HL-60/S4 treated with phorbol 12-myristate 13-acetate at 8.2 ng/mL for 4 days and 3 days (cell line): ENCODE results near the gene YIF1A.
"Not testable (repeated sequence)": the region's sequence is repeated elsewhere in the genome, so short reads cannot be mapped to it uniquely, and the experiment has no call there.

ENCODE experiments used
- in situ Hi-C: fragments of 300-500 bp; cut with MboI; formaldehyde crosslinking; loops from 2 replicates; pipeline ENCODE4 v1.15.0; 2022; ENCODE audit warnings: low sequenced_read_pairs

YIF1A gene

DNA sequence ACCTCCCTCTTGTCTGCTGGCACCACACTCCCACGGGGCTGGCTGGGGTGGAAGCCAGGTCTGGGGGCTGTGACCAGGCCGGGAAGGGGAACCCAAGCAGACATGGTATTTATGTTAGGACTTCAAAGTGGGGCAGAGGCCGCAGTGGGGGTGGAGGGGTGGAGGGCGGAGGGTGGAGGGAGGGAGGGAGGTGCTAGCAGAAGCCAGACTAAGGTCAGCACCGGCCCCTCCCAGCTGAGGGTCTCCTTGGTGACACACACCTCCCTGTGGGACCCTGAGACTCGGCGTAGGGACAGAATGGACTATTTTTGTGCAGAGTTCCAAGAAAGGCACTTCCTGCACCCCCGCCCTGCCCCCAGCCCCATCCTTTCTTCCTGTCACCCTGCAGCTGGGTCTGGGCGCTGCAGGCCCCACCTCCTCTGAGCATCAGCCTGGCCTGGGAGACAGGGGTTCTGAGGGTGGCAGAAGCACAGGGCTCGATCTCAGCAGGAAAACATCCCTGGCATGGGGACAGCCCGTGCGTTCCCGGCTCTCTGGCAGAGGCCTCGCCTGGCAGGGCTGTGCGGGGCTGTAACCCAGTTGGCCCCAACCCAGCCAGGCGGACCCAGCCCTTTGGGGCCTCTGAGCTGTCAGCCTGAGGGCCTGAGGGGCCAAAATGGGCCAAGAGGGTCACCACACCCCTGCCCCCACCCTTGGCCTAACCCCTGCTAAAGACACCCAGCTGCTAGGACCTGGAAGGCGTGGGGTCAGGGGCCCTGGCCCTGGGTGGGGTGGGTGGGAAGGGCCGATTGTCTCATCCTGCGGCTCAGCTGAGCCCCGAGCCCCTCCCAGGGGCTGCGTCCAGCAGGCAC lies 37.5 kb upstream of the YIF1A start:
- in situ Hi-C loops: no loop called here

DNA sequence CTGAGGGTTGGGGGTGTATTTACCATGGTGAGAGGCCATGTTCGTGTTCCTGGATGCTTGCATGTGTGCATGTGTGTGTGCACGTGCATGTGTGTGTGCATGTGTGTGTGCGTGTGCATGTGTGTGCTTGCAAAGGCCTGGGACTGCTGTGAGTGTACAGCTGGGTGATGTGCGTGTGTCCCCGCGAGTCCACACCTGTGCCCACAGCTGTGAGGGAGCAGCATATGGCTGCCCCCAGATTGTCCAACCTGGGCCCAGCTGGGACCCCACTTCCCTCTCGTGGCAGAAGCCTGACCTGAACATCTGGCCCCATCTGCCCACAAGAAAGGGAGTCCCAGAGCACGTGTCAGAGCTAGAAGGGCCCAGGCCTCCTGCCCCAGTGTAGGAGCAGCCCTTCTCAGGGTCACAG lies 36.3 kb upstream of the YIF1A start:
- in situ Hi-C loops: no loop called here

DNA sequence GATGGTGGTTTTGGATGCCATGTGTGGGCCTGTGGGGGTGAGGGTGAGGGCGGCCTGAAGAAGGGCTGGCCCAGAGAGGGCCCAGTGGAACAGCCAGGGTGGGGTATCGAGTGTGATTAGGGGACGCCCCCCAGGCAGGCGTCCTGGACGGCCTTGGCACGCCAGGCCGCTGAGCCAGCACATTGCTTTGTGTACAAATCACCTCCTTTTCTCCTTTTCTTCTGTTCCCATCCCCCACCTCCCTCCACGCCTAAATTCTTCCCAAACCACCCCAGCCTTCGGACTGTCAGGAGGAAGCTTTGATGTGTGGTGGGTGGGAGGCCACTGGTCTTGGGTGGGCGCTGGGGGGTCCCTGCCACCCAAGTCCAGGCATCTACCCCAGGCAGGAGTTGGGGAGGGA lies 35.7 kb upstream of the YIF1A start:
- in situ Hi-C loops: no loop called here

DNA sequence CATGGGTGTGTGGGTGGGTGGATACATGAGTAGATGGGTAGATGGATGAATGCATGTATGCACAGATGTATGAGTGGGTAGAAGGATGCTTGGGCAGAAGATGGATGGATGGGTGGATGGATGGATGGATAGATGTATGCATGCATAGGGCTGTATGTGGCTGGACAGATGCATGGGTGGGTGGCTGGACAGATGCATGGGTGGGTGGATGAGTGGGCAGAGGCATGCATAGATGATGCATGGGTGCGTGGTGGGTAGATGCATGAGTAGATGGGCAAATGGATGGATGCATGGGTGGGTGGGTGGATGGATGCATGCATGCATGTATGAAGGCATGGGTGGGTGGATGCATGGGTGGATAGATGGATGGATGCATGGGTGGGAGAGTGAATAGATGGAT lies 34.7 kb upstream of the YIF1A start:
- in situ Hi-C loops: no loop called here

DNA sequence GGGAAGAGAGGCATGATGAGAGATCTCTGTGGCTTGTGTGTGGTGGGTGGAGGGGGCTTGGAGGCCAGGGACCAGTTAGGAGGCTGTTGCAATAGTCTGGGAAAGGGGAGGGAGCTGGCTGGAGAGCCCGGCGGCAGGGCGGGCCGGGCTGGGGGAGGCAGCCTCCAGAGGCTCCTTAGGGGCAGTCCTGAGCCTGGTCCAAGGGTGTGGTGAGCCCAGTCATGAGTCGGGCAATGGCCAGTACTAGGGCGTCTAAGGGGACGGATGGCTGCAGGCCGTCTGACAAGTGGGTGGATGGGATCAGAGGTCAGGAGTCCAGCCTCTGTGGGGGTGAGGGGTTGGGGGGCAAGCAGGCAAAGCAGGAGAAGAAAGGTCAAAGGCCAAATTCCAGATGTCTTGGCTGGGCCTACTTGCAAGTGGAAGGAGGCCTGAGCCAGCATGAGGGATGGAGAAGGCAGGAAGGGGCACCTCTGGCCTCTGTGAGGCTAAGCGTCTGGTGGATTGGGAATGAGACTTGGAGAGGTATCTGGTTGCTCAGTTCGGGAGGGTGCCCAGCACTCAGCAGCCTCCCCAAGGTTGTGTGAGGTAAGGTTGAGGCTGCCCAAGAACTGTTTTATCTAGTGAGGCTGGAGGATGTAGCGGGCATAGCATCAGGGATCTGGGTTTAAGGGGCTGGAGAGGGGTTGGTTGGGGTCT lies 33.9 kb upstream of the YIF1A start:
- in situ Hi-C loops: no loop called here

DNA sequence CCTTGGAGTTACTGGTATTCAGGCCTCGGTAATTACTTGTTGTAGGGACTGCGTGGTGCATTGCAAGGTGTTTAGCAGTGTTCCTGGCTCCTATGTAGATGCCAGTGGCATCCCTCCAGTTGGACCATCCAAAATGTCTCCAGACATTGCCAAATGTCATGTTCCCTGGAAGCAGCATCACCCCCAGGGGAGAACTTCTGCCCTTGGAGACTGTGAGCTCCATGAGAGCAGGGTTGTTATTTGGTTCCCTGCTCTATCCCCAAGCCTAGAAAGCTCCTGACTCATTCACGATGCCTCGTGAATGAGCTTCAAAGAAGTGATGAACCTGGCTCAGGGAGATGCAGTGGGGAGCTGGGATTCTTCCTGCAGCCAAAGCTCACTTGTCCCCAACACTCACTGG lies 32.7 kb upstream of the YIF1A start:
- in situ Hi-C loops: no loop called here

DNA sequence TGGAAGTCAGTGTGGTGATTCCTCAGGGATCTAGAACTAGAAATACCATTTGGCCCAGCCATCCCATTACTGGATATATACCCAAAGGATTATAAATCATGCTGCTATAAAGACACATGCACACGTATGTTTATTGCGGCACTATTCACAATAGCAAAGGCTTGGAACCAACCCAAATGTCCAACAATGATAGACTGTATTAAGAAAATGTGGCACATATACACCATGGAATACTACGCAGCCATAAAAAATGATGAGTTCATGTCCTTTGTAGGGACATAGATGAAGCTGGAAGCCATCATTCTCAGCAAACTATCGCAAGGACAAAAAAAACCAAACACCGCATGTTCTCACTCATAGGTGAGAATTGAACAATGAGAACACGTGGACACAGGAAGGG lies 31.8 kb upstream of the YIF1A start:
- in situ Hi-C loops: not testable (repeated sequence)

DNA sequence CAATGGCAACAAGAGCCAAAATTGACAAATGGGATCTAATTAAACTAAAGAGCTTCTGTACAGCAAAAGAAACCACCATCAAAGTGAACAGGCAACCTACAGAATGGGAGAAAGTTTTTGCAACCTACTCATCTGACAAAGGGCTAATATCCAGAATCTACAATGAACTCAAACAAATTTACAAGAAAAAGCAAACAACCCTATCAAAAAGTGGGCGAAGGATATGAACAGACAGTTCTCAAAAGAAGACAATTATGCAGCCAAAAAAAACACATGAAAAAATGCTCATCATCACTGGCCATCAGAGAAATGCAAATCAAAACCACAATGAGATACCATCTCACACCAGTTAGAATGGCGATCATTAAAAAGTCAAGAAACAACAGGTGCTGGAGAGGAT lies 31.3 kb upstream of the YIF1A start:
- in situ Hi-C loops: not testable (repeated sequence)

DNA sequence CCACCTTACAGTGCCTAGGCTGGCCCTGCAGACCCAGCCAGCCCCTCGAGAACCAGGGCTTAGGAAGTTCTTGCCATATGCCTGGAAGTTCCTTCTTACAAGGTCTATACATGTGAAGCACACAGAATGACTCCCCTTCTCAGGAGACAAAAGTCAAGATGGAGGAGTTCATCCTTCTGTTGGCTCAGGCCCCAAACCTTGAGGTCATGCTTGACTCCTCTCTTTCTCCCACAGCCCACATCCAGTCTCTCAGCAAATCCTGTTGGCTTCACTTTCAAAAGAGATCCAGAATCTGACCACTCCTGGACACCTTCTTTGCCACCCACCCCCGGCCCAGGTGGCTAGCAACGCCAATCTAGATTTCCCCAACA lies 29.6 kb upstream of the YIF1A start:
- in situ Hi-C loops: no loop called here

DNA sequence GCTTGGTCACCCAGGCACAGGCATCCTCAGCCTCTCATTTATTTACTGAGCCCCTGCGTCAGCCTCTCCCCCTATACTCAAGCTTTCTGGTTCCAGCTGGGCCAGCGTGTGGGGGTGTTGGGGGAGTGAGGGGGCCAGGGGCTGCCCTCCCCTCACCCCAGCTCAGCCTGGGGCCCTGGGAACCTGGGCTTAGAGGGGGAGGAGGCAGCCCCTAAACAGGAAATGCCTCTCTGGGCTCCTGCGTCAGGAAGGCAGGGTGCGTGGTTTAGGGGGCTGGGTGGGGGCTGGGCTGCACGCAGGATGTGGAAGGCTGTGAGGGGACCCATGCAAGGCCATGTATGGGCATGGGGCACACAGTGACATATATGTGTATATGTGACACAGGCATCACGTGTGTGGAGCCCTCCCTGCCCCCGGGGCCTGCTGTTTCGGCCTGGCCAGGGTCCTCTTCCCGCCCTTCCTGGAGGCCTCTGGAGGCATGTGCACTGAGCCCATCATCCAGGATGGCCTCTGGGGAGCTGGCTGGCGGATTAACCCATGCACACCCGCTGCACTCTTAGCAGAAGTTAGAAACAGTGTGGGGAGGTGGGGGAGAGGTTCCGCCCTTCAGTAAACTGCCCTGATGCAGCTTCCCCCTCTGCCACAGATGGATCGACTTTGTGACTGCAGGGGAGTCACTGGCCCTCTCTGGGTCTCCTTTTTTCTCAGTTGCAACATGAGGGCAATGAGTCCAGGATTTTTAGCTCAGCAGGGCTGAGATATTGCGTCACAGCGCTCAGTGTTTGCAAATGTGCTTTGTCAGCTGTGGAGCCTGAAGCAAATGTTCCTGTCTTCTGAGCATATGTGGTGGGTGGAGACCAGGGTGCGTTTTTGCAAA lies 29.0 kb upstream of the YIF1A start:
- in situ Hi-C loops: no loop called here

DNA sequence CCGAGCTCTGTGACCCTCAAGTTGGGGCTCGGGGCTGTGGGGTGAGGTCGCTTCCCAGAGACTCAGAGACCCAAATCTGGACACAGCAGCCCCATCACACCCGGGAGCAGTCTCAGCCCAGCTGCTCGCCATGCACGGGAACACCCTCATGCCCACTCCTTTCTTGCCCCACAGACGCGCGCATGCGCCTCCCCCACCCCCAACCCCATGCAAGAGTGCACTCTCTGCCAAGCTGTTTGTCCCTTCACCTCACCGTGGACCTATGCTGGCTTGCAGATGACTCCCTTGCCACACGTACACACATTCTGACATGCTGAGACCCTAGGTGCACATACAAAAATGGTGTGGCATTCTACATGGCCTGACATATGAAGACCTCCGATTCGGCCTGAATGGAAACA lies 28.4 kb upstream of the YIF1A start:
- in situ Hi-C loops: no loop called here

DNA sequence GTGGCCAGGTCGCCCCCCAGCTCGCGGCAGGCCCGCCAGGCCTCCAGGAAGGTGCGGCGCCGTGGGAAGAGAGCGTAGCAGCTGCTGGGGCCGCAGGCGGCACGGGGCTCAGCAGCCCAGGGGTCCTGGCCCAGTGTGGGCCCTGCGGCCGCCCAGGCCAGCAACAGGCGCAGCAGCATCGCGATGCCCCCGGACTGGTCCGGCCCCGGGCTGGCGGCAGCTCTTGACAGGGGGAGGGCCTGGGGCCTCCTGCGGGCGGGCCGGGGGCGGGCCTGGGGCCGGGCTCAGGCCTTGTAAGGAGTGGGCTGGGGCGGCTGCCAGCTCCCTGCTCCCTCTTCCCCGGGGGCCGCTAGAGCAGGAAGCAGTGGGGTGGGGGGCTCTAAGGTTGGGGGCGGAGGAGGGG lies 27.9 kb upstream of the YIF1A start, which contains the start of gene CD248:
CD248 (minus strand) TSS at position 196 of the 403 bp plus-strand sequence; CDS start at position 179, 17 bp downstream.
- in situ Hi-C loops: no loop called here

DNA sequence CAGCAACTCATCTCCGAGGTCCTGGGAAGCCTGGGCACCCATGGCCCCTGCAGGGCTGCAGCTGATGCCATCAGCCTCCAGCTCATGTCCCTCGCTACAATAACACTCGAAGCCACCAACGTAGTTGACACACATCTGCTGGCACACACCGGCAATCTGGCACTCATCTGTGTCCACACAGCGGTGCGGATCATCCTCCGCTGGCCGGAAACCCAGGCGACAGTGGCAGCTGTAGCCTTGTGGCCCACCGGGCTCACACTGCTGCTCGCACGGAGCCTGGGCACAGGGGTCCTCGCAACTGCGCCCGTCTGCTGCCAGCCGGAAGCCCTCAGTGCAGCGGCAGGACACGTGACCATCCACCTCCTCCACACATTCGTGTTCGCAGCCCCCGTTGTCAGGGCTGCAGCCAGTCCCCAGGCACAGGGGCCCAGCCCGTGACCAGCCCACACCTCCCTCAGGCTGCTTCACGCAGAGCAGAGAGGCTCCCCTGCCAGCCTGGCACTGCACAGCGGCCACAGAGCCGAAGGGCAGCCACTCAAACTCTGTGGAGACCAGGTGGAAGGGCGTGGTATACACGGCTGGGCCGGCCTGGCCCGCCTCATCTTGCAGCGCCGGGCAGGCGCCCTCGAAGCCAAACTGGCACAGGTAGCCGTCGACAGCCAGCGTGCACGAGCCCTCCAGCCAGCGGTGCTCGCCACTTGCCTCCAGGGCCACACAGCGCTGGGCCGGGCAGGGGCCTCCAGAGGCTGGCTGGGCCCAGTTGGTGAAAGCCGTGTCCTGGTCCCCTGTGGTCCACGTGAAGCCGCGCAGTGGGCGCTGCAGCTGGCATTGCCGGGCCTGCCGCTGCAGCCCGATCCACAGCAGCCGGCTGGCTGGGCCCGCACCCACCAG lies 27.2 kb upstream of the YIF1A start:
- in situ Hi-C loops: no loop called here

DNA sequence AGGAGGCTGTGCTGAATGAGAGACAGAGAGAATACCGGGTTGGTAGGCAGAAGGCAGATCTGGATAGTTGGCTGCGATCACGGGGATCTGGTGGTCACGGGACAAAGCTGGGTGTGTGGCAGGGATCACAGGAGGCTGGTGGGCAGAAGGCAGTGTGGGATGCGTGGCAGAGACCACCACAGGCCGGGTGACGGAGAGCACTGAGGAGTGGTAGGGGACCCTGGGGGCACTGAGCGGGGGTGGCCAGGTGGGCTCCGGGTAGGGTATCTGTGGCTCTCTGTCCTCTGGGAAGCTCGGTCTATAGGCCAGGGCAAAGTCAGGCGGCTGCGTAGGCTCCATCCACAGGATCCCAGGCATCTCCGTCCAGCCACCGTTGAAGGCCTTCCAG lies 26.5 kb upstream of the YIF1A start:
- in situ Hi-C loops: no loop called here

DNA sequence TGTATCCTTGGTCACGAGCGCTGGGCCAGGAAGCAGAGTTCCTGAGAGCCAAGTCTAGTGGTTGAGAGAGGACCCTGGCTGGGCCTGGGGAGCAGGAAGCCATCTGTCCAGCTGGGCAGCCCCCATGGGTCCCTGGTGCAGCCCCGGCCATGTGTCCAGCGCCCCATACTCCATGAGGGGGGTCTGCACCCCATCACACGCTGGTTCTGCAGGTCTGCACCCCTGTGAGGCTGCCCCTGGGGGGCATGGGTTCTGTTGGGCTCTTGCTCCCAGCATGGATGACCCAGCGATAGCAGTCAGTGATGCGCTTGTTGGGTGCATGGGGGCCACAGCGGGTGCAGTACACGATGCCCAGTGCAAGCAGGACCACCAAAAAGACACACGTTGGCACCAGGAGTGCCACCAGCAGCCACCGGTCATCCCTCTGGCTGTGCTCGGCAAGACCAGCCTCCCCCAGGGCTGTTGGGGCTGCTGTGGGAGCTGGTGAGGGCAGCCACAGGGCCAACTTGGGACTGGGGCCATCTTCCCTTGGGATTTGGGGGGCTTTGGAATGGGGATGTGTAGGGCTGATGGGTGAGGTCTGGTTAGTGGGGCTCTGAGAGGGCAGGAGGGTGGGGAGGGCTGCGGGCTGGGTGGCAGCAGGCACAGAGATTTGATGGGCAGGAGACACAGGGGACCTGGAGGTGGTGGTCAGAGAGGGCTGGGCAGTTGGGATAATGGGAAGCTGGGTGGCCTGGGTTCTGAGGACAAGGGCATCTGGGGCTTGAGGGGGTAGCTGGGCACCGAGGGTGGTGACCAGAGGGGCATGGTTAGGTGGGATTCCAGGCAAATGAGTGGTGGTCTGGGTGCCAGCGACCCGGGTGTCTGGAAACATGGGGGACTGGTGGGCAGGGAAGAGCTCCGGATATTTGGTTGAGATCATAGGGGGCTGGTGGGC lies 25.9 kb upstream of the YIF1A start:
- in situ Hi-C loops: no loop called here

DNA sequence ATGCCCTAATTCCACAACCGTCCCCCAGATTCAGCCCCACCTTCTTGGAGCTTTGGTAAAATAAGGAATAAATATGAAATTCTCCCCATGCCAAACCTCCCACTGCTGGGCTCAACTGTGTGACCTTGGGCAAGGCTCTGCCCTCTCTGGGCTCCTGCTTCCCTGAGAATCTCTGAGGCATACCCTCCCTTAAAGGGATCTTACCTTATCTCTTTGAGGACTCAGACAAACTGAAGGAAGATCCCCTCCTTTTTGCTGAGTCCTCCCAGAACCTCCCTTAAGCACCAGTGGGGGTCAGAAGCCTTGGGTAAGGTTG lies 25.2 kb upstream of the YIF1A start:
- in situ Hi-C loops: no loop called here

DNA sequence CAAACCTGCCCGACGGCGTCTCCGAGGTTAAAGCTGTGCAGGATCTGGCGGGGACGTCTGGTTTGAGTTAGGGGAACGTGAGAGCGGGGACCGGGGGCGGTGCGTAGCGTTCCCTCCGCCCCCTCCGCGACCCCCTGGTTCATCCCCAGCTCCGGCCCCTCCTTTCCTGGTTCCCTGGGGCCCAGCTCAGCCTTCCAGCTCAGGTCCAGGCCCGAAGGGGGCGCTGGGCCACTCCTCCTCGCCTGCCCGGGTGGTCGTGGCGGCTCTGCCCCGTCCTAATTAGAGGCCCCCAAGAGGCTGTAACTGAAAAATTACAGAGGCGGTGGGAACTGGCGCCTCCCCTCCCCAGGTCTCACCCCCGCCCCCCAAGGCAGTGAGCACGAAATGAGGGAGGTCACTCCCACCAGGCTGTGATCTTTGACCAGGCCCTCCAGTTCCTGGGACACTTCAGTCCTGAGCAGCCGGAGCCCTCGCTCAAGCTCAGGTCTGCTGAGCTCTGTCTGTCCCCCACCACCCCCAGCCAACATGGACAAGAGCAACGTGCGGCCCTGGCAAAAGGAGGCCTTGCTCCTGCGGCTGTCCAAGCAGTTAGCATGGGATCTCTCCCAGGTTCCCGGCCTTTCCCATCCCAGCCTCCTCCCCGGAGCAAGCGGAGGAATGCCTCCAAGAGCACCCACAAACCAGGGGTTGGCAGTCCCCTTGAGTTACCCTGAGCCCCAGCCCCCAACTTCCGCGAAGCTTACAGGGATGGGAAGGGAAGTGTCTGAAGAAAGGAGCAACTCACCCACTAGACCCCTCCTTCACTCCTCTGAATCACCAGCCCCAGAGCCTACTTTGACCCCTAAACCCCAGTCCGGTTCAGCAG lies 24.6 kb upstream of the YIF1A start:
- in situ Hi-C loops: no loop called here

DNA sequence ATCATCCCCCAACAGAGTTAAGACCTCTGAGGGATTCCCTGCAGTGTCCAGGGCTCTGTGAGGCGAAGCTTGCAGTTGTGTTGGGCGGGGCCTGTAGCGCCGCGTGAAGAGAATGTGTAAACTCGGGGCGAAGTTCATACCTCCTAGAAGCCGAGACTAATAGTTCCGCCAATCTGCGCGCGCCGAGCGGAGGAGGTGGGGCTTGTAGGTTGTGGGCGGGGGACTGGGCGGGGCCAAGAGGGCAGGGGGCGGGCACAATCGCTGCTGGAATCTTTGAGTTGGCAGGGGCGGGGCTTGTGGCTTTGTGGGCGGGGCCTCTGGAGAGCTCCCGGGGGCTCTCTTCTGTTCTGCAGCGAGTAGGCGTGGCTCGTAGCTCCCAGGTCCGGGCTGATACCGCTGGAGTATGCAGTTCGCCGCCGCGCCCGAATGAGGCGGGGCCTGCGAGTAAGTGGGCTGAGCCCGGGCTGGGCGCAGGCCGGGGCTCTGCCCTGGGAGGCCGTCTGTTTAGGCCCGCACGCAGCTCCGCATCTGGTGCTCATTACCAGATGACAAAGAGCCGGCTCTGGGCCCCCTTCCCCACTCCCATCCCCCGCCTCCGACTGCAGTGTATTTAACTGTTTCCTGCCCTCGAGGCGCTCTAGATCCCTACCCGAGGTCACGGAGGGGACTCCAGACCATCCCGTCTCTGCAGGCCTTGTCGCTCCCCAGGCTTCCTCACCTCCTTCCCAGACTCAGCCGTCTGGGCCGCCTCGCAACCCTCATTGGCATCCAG lies 23.8 kb upstream of the YIF1A start:
- in situ Hi-C loops: no loop called here
